H1 (cell line): Measurements from ENCODE around the gene RAD9A. TPM values are rescaled to one million over a fixed set of nuclear protein-coding genes. Genes with fewer than 3 reads are reported as not detected.

Experiments
- PHF8 ChIP-seq: fragments of 200-600 bp; sonication (generic); conservative IDR thresholded peaks from 2 replicates; pipeline ENCODE4 v1.7.1; 2012; ENCODE audit warnings: low read depth, mild to moderate bottlenecking, inconsistent platforms, low read length, moderate library complexity
- polyA plus RNA-seq, 7 experiments: library from polyadenylated mRNA; depleted of rRNA in 3 of 7; stranded (reverse) in 5 of 7; unstranded in 2 of 7; fragments of >200 nt in 5 of 7; fragments of 200-250 nt in 2 of 7; gene quantifications; 1 replicate in 5 of 7; 2 replicates in 1 of 7; 4 replicates in 1 of 7; pipeline versions ENCODE4 v1.2.1 to v1.2.3, GENCODE V29; 2011 to 2013; ENCODE audit warnings: missing spikeins in 2 of 7, mixed read lengths in 2 of 7
- total RNA-seq: library from RNA; stranded (reverse); fragmentation: NEBNext Ultra II Directional; extraction: Animal tissue kit (Norgen Biotek cat#: 25700); gene quantifications from 2 replicates; pipeline ENCODE4 v1.2.1, GENCODE V29; 2021

Gene RAD9A
- total and polyA plus RNA-seq, 2 of the 8 experiments (the other 6 are each of a cell fraction or from before 2014, with no cell fraction given): 22.2 to 25.5 TPM

DNA sequence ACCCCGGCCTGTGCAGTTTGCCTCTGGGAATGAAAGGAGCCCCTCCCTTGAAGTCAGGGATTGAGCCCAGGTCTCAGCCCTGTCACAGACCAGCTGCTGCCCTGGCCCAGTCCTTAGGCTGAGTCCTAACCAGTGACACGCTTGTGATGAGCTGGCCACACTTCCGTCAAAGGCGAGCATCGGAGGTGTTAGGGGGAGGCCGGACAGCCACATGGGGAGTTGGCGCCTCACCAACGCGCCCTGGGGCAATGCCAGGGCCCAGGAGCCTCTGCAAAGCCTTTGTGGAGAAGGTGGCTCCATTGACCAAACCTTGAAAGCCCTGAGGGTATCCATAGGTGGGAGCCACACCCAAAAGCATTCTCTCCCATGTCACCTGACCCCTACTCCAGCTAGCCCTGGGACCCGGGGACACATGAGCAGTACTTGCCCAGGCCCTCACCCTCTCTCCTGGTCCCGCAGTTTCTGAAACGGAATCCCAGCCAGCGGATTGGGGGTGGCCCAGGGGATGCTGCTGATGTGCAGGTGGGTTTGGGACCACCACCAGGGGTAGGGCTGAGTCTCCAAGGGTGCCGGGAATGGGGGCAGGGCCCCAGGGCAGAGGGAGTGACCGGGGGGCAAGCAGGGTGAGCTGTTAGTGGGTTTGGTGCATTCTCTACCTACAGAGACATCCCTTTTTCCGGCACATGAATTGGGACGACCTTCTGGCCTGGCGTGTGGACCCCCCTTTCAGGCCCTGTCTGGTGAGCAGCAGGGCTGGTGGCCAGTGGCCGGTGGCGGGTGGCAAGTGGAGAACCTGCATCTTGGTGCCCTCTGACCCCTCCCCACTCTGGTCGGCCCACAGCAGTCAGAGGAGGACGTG, 42.0 kb downstream of the RAD9A start (continued):
- TF ChIP-seq PHF8: no peak
